Femur (tissue), 1 donor: ENCODE data around the gene CPLANE2.

Experiments
- DNase-seq: peaks from one replicate; pipeline ENCODE4 v3.0.0-alpha.2; 2017

Gene CPLANE2

GRCh38 chr1:16187748-16188401 is 49.1 kb downstream of the CPLANE2 start:
- DNase-seq: peak; percentile 86

- no peak for DNase-seq
Measured at GRCh38 chr1:16186655-16187235, 50.2 kb downstream of the CPLANE2 start.

- no peak for DNase-seq
Measured at GRCh38 chr1:16184557-16185303, 52.3 kb downstream of the CPLANE2 start.

GRCh38 chr1:16183765-16184556 is 53.0 kb downstream of the CPLANE2 start:
- DNase-seq: no peak

GRCh38 chr1:16183179-16183578 is 53.8 kb downstream of the CPLANE2 start:
- DNase-seq: no peak

GRCh38 chr1:16181887-16182719 is 54.9 kb downstream of the CPLANE2 start:
- DNase-seq: peak; percentile 93
